K562 (cell line): ENCODE data around the gene KLF17. TPM values are rescaled to one million over a fixed set of nuclear protein-coding genes. Genes with fewer than 3 reads are reported as not detected.

Experiments
- CBX2 ChIP-seq: fragments of 200-600 bp; sonication (generic); IDR thresholded peaks from one replicate; pipeline ENCODE4 v1.6.1; 2012; ENCODE audit warnings: mild to moderate bottlenecking, low read length, inconsistent platforms; ENCODE audit not compliant: insufficient read depth, poor library complexity, severe bottlenecking
- CTBP1 ChIP-seq: fragments of 450-650 bp; IDR thresholded peaks from 2 replicates; pipeline ENCODE4 v1.6.1; 2016; ENCODE audit warnings: borderline replicate concordance
- CXXC5 ChIP-seq: fragments of 250-450 bp; sonication (Bioruptor Pico); IDR thresholded peaks from 2 replicates; pipeline ENCODE4 v1.8.0; 2022; ENCODE audit warnings: inconsistent platforms, mild to moderate bottlenecking, moderate library complexity
- DIDO1 ChIP-seq: fragments of 450-650 bp; IDR thresholded peaks from 2 replicates; pipeline ENCODE4 v1.6.1; 2016; ENCODE audit warnings: low read depth, missing biosample characterization, missing genetic modification characterization
- HDAC1 ChIP-seq, 2 experiments: fragments of 450-650 bp; IDR thresholded peaks; 2 replicates each; pipeline ENCODE4 v1.6.1; 2016 to 2017; ENCODE audit warnings: inconsistent platforms in 1 of 2, mild to moderate bottlenecking in 1 of 2, moderate library complexity in 1 of 2
- HLTF ChIP-seq: fragments of 450-650 bp; IDR thresholded peaks from 2 replicates; pipeline ENCODE4 v1.6.1; 2016
- KDM5B ChIP-seq: fragments of 200-600 bp; sonication (generic); IDR thresholded peaks from 2 replicates; pipeline ENCODE4 v1.6.1; 2012; ENCODE audit warnings: low read depth, mild to moderate bottlenecking, moderate library complexity, low read length, control low read depth, inconsistent platforms; ENCODE audit not compliant: insufficient replicate concordance
- LEF1 ChIP-seq: fragments of 450-650 bp; IDR thresholded peaks from 2 replicates; pipeline ENCODE4 v1.6.1; 2016; ENCODE audit warnings: mild to moderate bottlenecking
- MCM3 ChIP-seq: fragments of 450-650 bp; IDR thresholded peaks from 2 replicates; pipeline ENCODE4 v1.6.1; 2016
- NFATC3 ChIP-seq: fragments of 450-650 bp; IDR thresholded peaks from 2 replicates; pipeline ENCODE4 v1.6.1; 2017; ENCODE audit warnings: mild to moderate bottlenecking
- NR2C2 ChIP-seq, 2 experiments: fragments of 200-800 bp in 1 of 2; sonication (Bioruptor generic) in 1 of 2; sonication (generic) in 1 of 2; formaldehyde crosslinking in 1 of 2; IDR thresholded peaks; 2 replicates each; pipeline versions ENCODE4 v1.6.1 to v1.8.0; 2016 to 2022; ENCODE audit warnings: mild to moderate bottlenecking in 1 of 2, missing compliant biosample characterization in 1 of 2, missing genetic modification characterization in 1 of 2, missing genetic modification reagents in 1 of 2
- PTRF ChIP-seq: fragments of 450-650 bp; IDR thresholded peaks from 2 replicates; pipeline ENCODE4 v1.6.1; 2016; ENCODE audit warnings: mild to moderate bottlenecking, missing genetic modification characterization, missing compliant biosample characterization
- SMC3 ChIP-seq: conservative IDR thresholded peaks from 2 replicates; pipeline ENCODE4 v1.6.1; 2011; ENCODE audit warnings: low read depth, low read length, improper control_type of control experiment; ENCODE audit not compliant: insufficient read depth
- TAF1 ChIP-seq: IDR thresholded peaks from 2 replicates; pipeline ENCODE4 v1.6.1; 2011; ENCODE audit warnings: mild to moderate bottlenecking, low read length, moderate library complexity; ENCODE audit not compliant: insufficient read depth, control insufficient read depth, severe bottlenecking; ENCODE audit errors: extremely low read depth
- polyA plus RNA-seq, 8 experiments: library from polyadenylated mRNA; depleted of rRNA in 4 of 8; stranded (reverse) in 5 of 8; unstranded in 3 of 8; fragments of >200 nt; fragmentation: Nextera tagmentation in 2 of 8; fragmentation: Illumina TruSeq in 1 of 8; extraction: Ambion mirVana in 2 of 8; extraction: Trizol in 1 of 8; gene quantifications; 2 replicates each; pipeline versions ENCODE4 v1.2.1 to v1.2.3, GENCODE V29; 2011 to 2014; ENCODE audit warnings: inconsistent platforms in 1 of 8, missing spikeins in 1 of 8
- total RNA-seq, 7 experiments: library from RNA; depleted of rRNA in 6 of 7; stranded (reverse); fragments of >200 nt in 6 of 7; fragmentation: Illumina TruSeq in 2 of 7; extraction: Trizol in 2 of 7; gene quantifications; 2 replicates each; pipeline versions ENCODE4 v1.2.1 to v1.2.3, GENCODE V29; 2011 to 2021; ENCODE audit warnings: low replicate concordance in 1 of 7
- TF ChIP-seq, protein P1 (sequence below): fragments of 450-650 bp; IDR thresholded peaks from 2 replicates; pipeline ENCODE4 v1.6.1; 2016; ENCODE audit warnings: low read depth
- TF ChIP-seq, protein P2 (sequence below): fragments of 250-450 bp; sonication (Bioruptor Pico); IDR thresholded peaks from 2 replicates; pipeline ENCODE4 v1.5.1; 2021; ENCODE audit warnings: mild to moderate bottlenecking

KLF17 gene
- total and polyA plus RNA-seq, 9 of the 15 experiments (the other 6 are each of a cell fraction or from before 2014, with no cell fraction given) = 0.01 to 0.24 (median 0.13) TPM; not detected in 6

DNA sequence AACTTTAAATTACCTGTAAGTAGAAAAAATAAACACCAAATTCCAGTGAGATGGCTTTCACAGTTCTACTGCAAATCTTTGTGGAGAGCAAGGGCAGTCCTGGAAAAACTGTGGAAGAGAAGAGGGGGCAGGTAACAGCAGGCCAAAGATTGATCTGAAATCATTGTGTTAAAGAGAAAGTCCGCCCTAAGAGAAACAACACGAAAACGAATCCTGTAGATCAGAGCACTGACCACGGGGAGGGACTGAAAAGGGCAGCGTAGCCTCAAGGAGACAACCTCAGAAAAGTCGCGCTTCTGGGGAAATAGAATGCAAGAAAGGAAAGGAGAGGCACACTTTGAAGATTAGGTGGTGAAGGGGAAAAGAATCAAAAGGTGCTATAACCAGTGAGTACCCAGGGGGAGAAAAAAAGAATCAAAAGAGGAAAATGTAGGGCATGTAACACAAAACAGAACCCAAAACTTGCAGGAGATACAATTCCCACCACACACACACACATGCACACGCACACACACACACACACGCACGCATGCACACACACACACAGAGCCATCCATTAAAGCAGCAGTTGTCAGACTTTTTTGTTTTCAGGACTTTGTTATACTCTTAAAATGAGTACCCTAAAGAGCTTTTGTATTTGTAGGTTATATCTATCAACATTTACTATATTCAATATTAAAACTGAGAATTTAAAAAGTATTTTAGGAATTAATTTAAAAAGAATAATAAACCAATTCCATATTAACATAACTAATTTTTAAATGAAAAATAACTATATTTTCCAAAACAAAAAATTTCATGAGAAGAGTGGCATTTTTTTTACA, 28.0 kb upstream of the KLF17 start (continued):
- TF ChIP-seq, protein P1, sequence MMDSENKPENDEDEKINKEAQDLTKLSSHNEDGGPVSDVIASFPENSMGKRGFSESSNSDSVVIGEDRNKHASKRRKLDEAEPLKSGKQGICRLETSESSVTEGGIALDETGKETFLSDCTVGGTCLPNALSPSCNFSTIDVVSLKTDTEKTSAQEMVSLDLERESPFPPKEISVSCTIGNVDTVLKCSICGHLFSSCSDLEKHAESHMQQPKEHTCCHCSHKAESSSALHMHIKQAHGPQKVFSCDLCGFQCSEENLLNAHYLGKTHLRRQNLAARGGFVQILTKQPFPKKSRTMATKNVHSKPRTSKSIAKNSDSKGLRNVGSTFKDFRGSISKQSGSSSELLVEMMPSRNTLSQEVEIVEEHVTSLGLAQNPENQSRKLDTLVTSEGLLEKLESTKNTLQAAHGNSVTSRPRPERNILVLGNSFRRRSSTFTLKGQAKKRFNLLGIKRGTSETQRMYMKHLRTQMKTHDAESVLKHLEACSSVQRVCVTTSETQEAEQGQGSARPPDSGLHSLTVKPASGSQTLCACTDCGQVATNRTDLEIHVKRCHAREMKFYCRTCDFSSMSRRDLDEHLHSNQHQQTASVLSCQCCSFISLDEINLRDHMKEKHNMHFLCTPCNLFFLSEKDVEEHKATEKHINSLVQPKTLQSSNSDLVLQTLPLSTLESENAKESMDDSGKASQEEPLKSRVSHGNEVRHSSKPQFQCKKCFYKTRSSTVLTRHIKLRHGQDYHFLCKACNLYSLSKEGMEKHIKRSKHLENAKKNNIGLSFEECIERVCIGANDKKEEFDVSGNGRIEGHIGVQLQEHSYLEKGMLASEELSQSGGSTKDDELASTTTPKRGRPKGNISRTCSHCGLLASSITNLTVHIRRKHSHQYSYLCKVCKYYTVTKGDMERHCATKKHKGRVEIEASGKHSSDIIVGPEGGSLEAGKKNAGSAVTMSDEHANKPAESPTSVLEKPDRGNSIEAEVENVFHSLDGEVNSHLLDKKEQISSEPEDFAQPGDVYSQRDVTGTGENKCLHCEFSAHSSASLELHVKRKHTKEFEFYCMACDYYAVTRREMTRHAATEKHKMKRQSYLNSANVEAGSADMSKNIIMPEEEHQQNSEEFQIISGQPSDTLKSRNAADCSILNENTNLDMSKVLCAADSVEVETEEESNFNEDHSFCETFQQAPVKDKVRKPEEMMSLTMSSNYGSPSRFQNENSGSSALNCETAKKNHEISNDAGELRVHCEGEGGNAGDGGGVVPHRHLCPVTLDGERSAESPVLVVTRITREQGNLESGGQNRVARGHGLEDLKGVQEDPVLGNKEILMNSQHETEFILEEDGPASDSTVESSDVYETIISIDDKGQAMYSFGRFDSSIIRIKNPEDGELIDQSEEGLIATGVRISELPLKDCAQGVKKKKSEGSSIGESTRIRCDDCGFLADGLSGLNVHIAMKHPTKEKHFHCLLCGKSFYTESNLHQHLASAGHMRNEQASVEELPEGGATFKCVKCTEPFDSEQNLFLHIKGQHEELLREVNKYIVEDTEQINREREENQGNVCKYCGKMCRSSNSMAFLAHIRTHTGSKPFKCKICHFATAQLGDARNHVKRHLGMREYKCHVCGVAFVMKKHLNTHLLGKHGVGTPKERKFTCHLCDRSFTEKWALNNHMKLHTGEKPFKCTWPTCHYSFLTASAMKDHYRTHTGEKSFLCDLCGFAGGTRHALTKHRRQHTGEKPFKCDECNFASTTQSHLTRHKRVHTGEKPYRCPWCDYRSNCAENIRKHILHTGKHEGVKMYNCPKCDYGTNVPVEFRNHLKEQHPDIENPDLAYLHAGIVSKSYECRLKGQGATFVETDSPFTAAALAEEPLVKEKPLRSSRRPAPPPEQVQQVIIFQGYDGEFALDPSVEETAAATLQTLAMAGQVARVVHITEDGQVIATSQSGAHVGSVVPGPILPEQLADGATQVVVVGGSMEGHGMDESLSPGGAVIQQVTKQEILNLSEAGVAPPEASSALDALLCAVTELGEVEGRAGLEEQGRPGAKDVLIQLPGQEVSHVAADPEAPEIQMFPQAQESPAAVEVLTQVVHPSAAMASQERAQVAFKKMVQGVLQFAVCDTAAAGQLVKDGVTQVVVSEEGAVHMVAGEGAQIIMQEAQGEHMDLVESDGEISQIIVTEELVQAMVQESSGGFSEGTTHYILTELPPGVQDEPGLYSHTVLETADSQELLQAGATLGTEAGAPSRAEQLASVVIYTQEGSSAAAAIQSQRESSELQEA = peak; percentile 44; the same call in 1 of the 2 replicates
- TF ChIP-seq LEF1 (no peak), TAF1 (no peak), SMC3 (no peak), NFATC3 (0 out of 2 replicates have a peak, but pooled peaks have one; percentile 40), PTRF (tag) (no peak), NR2C2 (CRISPR knock-in tag; IDR thresholded peaks at IDR 0.05) (no peak), NR2C2 (tag; IDR thresholded peaks at IDR 0.05) (no peak), MCM3 (peak; percentile 89), CTBP1 (no peak), HDAC1 (IDR thresholded peaks at IDR 0.05) (no peak), DIDO1 (tag) (0 out of 2 replicates have a peak, but pooled peaks have one; percentile 23), KDM5B (no peak), CXXC5 (peak; percentile 67), HLTF (peak; percentile 77), CBX2 (no peak)
- TF ChIP-seq, protein P2, sequence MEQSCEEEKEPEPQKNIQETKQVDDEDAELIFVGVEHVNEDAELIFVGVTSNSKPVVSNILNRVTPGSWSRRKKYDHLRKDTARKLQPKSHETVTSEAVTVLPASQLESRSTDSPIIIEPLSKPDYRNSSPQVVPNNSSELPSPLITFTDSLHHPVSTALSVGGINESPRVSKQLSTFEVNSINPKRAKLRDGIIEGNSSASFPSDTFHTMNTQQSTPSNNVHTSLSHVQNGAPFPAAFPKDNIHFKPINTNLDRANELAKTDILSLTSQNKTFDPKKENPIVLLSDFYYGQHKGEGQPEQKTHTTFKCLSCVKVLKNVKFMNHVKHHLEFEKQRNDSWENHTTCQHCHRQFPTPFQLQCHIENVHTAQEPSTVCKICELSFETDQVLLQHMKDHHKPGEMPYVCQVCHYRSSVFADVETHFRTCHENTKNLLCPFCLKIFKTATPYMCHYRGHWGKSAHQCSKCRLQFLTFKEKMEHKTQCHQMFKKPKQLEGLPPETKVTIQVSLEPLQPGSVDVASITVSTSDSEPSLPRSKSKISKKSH (CRISPR knock-in tag) = no peak
